ENCODE data around the gene TTC34. TPM values are rescaled to one million over a fixed set of nuclear protein-coding genes. Genes with fewer than 3 reads are reported as not detected.

Gene TTC34
- polyA plus RNA-seq, 3 donors: 0.03 to 1.00 TPM; not detected in 1

GRCh38 chr1:2786329-2787162 lies 14.9 kb downstream of the TTC34 start:
- Mint-ChIP-seq H3K4me3 (no peak overlapping the region), H3K9me3 (peaks cover 16 to 37% (median 25%) of the 10 kb centered on the region in 7 donors), H3K27ac (no peak overlapping the region), H3K4me1 (peaks cover 8% of the 10 kb centered on the region), H3K36me3 (no peaks in the 10 kb centered on the region), H3K27me3 (ENCODE audit: low read depth in 3 of 3) (peaks cover 22 to 45% (median 31%) of the 10 kb centered on the region in 3 donors)
- peaks cover 11 to 17% of the 10 kb centered on the region in 2 donors for H3K4me1 ChIP-seq (ENCODE audit: control insufficient read depth in 1 of 2, insufficient read depth in 2 of 2, low read length in 2 of 2)
- no peaks in the 10 kb centered on the region for H4K20me1 ChIP-seq (ENCODE audit: insufficient read depth, low read length)
- peak; percentile 91 for TF ChIP-seq CTCF (IDR thresholded peaks at IDR 0.05)
- H3K27ac ChIP-seq (ENCODE audit: low read depth in 1 of 2, low read length in 2 of 2): no peak overlapping the region
- H3K9me3 ChIP-seq (replicated peaks in 1 of 2; ENCODE audit: control insufficient read depth in 1 of 2, insufficient read depth in 1 of 2, low read length in 2 of 2): peaks cover 16 to 17% of the 10 kb centered on the region in 2 donors
- H3K9ac ChIP-seq (ENCODE audit: insufficient read depth, low read length, poor library complexity, severe bottlenecking): no peak overlapping the region
- intact Hi-C loops (cut with micrococcal nuclease): no loop called here
- no peak overlapping the region for H3K4me2 ChIP-seq (replicated peaks; ENCODE audit: extremely low read depth, low read length, poor library complexity, severe bottlenecking)
- H3K27me3 ChIP-seq (ENCODE audit: control insufficient read depth in 2 of 2, insufficient read depth in 2 of 2, low read length in 2 of 2): peaks cover 2 to 26% of the 10 kb centered on the region in 2 donors
- no peak overlapping the region for H3K4me3 ChIP-seq (replicated peaks in 1 of 3; ENCODE audit: low read depth in 2 of 3, low read length in 3 of 3)
- no peaks in the 10 kb centered on the region for H3K79me2 ChIP-seq (ENCODE audit: insufficient read depth, low read length)
- no peaks in the 10 kb centered on the region for H3K36me3 ChIP-seq (replicated peaks in 1 of 2; ENCODE audit: control insufficient read depth in 1 of 2, insufficient read depth in 2 of 2, low read length in 2 of 2)
- H2AFZ ChIP-seq (ENCODE audit: insufficient read depth, low read depth, low read length, poor library complexity, severe bottlenecking): no peak overlapping the region
- 35% methylated on average over 24 of the region's 27 CpGs for WGBS (ENCODE audit: insufficient coverage)
- DNase-seq: peak; percentile 12 to 36 (median 14)

GRCh38 chr1:2785631-2786328 lies 15.7 kb downstream of the TTC34 start:
- Histone ChIP-seq H3K79me2 (ENCODE audit: insufficient read depth, low read length) (no peaks in the 10 kb centered on the region), H2AFZ (ENCODE audit: insufficient read depth, low read depth, low read length, poor library complexity, severe bottlenecking) (no peak overlapping the region), H3K9ac (ENCODE audit: insufficient read depth, low read length, poor library complexity, severe bottlenecking) (no peak overlapping the region), H3K4me2 (replicated peaks; ENCODE audit: extremely low read depth, low read length, poor library complexity, severe bottlenecking) (no peak overlapping the region), H3K27me3 (ENCODE audit: control insufficient read depth in 2 of 2, insufficient read depth in 2 of 2, low read length in 2 of 2) (peaks cover 2 to 20% of the 10 kb centered on the region in 2 donors), H3K4me1 (ENCODE audit: control insufficient read depth in 1 of 2, insufficient read depth in 2 of 2, low read length in 2 of 2) (peaks cover 11 to 17% of the 10 kb centered on the region in 2 donors), H3K9me3 (replicated peaks in 1 of 2; ENCODE audit: control insufficient read depth in 1 of 2, insufficient read depth in 1 of 2, low read length in 2 of 2) (peaks cover 14 to 20% of the 10 kb centered on the region in 2 donors), H3K36me3 (replicated peaks in 1 of 2; ENCODE audit: control insufficient read depth in 1 of 2, insufficient read depth in 2 of 2, low read length in 2 of 2) (no peaks in the 10 kb centered on the region), H4K20me1 (ENCODE audit: insufficient read depth, low read length) (no peaks in the 10 kb centered on the region), H3K4me3 (replicated peaks in 1 of 3; ENCODE audit: low read depth in 2 of 3, low read length in 3 of 3) (no peak overlapping the region), H3K27ac (ENCODE audit: low read depth in 1 of 2, low read length in 2 of 2) (no peak overlapping the region)
- H3K4me3 Mint-ChIP-seq: no peak overlapping the region
- H3K27ac Mint-ChIP-seq: no peak overlapping the region
- peaks cover 16 to 38% (median 29%) of the 10 kb centered on the region in 7 donors for H3K9me3 Mint-ChIP-seq
- intact Hi-C loops (cut with micrococcal nuclease): no loop called here
- peaks cover 19 to 40% (median 25%) of the 10 kb centered on the region in 3 donors for H3K27me3 Mint-ChIP-seq (ENCODE audit: low read depth in 3 of 3)
- H3K4me1 Mint-ChIP-seq: peaks cover 8% of the 10 kb centered on the region
- WGBS (ENCODE audit: insufficient coverage): 91% methylated on average over 21 of the region's 23 CpGs
- TF ChIP-seq CTCF (IDR thresholded peaks at IDR 0.05): no peak
- H3K36me3 Mint-ChIP-seq: no peaks in the 10 kb centered on the region
- DNase-seq: no peak
